Fibroblast of pulmonary artery (primary cell): ENCODE measurements around the gene LOXHD1.

Source experiments
- DNase-seq: peaks from one replicate; pipeline ENCODE4 v3.0.0-alpha.2; 2010; ENCODE audit warnings: low read depth
- H3K4me3 ChIP-seq: replicated peaks from 2 replicates; pipeline ENCODE4 v1.5.1; 2011; ENCODE audit warnings: low read depth, mild to moderate bottlenecking, control low read depth, low read length, moderate library complexity
- CTCF ChIP-seq: IDR thresholded peaks from 2 replicates; pipeline ENCODE4 v1.5.1; 2011; ENCODE audit warnings: mild to moderate bottlenecking, control low read depth, low read length, inconsistent platforms; ENCODE audit errors: missing control alignments

LOXHD1 gene

GRCh38 chr18:46621111-46621766, 35.8 kb downstream of the LOXHD1 start:
- no peak for DNase-seq
- H3K4me3 ChIP-seq: no peak overlapping the region
- no peak for TF ChIP-seq CTCF

DNA sequence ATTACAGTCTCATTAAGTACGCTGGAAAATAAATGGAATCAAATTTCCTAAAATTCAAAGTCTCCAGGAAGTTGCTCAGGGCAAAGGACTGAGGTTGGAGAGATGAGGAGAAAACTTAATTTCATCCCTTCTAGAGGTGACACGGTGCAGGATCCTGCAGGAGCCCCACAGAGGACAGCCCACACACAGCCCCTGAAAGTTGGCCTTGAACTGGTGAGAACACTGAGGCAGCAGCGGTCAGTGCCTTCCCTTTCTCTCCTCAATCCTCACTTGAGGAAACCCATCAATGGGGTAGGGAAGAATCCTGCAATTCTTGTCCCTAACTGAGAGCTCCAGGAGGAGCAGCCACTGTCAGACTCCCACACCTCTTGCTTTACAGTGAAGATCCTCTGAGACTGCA, 37.5 kb downstream of the LOXHD1 start:
- no peak overlapping the region for H3K4me3 ChIP-seq
- TF ChIP-seq CTCF: no peak
- DNase-seq: no peak

DNA sequence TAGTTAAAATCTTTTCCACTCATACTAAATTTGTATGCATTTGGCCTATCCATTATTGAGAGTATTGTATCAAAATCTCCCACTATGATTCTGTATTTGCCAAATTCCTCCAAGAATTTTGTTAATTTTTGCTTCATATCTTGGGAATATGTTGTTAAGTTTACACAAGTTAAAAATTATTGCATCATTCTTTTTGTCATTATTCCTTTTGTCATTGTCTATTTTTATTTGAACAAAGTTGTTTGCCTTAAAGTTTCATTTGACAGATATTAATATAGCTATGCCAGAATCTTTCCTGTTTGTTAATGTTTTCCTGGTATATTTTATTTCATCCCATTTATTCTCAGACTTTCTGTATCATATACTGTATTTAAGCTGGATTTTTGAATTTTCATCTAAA, 41.3 kb downstream of the LOXHD1 start:
- no peak for TF ChIP-seq CTCF
- no peak for DNase-seq
- H3K4me3 ChIP-seq: no peak overlapping the region

- TF ChIP-seq CTCF: no peak
Observed at GRCh38 chr18:46609048-46609447, 48.0 kb downstream of the LOXHD1 start.

GRCh38 chr18:46607926-46608325, 49.1 kb downstream of the LOXHD1 start:
- no peak overlapping the region for H3K4me3 ChIP-seq
- TF ChIP-seq CTCF: no peak
- no peak for DNase-seq

More at GRCh38 chr18:46609048-46609447, 48.0 kb downstream of the LOXHD1 start:
- no peak overlapping the region for H3K4me3 ChIP-seq
- DNase-seq: no peak

- H3K4me3 ChIP-seq: no peak overlapping the region
- TF ChIP-seq CTCF: no peak
- DNase-seq: no peak
Observed at GRCh38 chr18:46601141-46601805, 55.7 kb downstream of the LOXHD1 start.

GRCh38 chr18:46596119-46596518, 60.9 kb downstream of the LOXHD1 start:
- DNase-seq: no peak
- TF ChIP-seq CTCF: no peak

More at GRCh38 chr18:46596119-46596518, 60.9 kb downstream of the LOXHD1 start:
- no peak overlapping the region for H3K4me3 ChIP-seq
